ENCODE results near the gene GASK1A. TPM values are rescaled to one million over a fixed set of nuclear protein-coding genes. Genes with fewer than 3 reads are reported as not detected.

GASK1A gene
- total RNA-seq (1.8 and 5.4 TPM in 2 replicates), polyA plus RNA-seq (0.11 and 0.14 TPM in 2 replicates), polyA minus RNA-seq (ENCODE audit: low replicate concordance) (not detected in 2 replicates)
- polyA plus RNA-seq (2012), result 0.09 and 0.13 TPM in 2 replicates

- no peaks in the 10 kb centered on the region for H3K36me3 ChIP-seq (ENCODE audit: control insufficient read depth, insufficient read depth, low read length)
- no peaks in the 10 kb centered on the region for H4K20me1 ChIP-seq (ENCODE audit: control insufficient read depth, extremely low read depth, insufficient read depth, low read length)
- no peaks in the 10 kb centered on the region for H3K4me1 ChIP-seq (ENCODE audit: control insufficient read depth, extremely low read depth, insufficient read depth, low read length)
- no peak within 1 kb of the TSS for H2AFZ ChIP-seq (ENCODE audit: low read length)
- peak; percentile 34 for TF ChIP-seq EZH2 (IDR thresholded peaks at IDR 0.05; ENCODE audit: low read length, missing control alignments)
- no peak for TF ChIP-seq CTCF (conservative IDR thresholded peaks at IDR 0.05 in 1 of 2, IDR thresholded peaks at IDR 0.05 in 1 of 2; ENCODE audit: low read depth in 1 of 2, low read length in 2 of 2)
- peak within 1 kb of the TSS; percentile 39 for H3K4me2 ChIP-seq (ENCODE audit: extremely low read depth, insufficient read depth, low read length)
- no peaks in the 10 kb centered on the region for H3K79me2 ChIP-seq (ENCODE audit: control insufficient read depth, insufficient read depth, low read length)
- peaks cover 26% of the 10 kb centered on the region for H3K27me3 ChIP-seq (ENCODE audit: control insufficient read depth, insufficient read depth, low read length)
- no peak within 1 kb of the TSS for H3K9ac ChIP-seq (ENCODE audit: insufficient read depth, low read length)
- peak in 1 of 2 donors; percentile 20 for DNase-seq (ENCODE audit: low read depth in 2 of 2)
- H3K4me3 ChIP-seq (replicated peaks in 1 of 4; ENCODE audit: control extremely low read depth in 1 of 4, insufficient read depth in 1 of 4, low read depth in 3 of 4, low read length in 4 of 4), result peak within 1 kb of the TSS; percentile 2 to 57 (median 24)
- no peaks in the 10 kb centered on the region for H3K9me3 ChIP-seq (ENCODE audit: control insufficient read depth, insufficient read depth, low read depth, low read length)
- H3K27ac ChIP-seq (ENCODE audit: insufficient read depth, low read length), result no peak within 1 kb of the TSS
Observed at GRCh38 chr3:42979044-42979972, at the start of gene GASK1A. TSS of gene GASK1A (plus strand) at chr3:42979311. CDS start at chr3:42979643, 332 bp downstream.

GRCh38 chr3:42934111-42934510 is 45.0 kb upstream of the GASK1A start:
- TF ChIP-seq EZH2 (IDR thresholded peaks at IDR 0.05; ENCODE audit: low read length, missing control alignments) (no peak), CTCF (conservative IDR thresholded peaks at IDR 0.05 in 1 of 2, IDR thresholded peaks at IDR 0.05 in 1 of 2; ENCODE audit: low read depth in 1 of 2, low read length in 2 of 2) (no peak)
- H3K9me3 ChIP-seq (ENCODE audit: control insufficient read depth, insufficient read depth, low read depth, low read length), result no peaks in the 10 kb centered on the region
- no peak overlapping the region for H3K27ac ChIP-seq (ENCODE audit: insufficient read depth, low read length)

GRCh38 chr3:42934910-42935309 is 44.2 kb upstream of the GASK1A start:
- Histone ChIP-seq H4K20me1 (ENCODE audit: control insufficient read depth, extremely low read depth, insufficient read depth, low read length) (no peaks in the 10 kb centered on the region), H3K4me2 (ENCODE audit: extremely low read depth, insufficient read depth, low read length) (no peak overlapping the region), H3K79me2 (ENCODE audit: control insufficient read depth, insufficient read depth, low read length) (no peaks in the 10 kb centered on the region), H3K4me1 (ENCODE audit: control insufficient read depth, extremely low read depth, insufficient read depth, low read length) (no peaks in the 10 kb centered on the region), H3K27ac (ENCODE audit: insufficient read depth, low read length) (no peak overlapping the region), H3K9me3 (ENCODE audit: control insufficient read depth, insufficient read depth, low read depth, low read length) (no peaks in the 10 kb centered on the region), H3K36me3 (ENCODE audit: control insufficient read depth, insufficient read depth, low read length) (no peaks in the 10 kb centered on the region), H3K27me3 (ENCODE audit: control insufficient read depth, insufficient read depth, low read length) (no peaks in the 10 kb centered on the region), H3K4me3 (replicated peaks in 1 of 4; ENCODE audit: control extremely low read depth in 1 of 4, insufficient read depth in 1 of 4, low read depth in 3 of 4, low read length in 4 of 4) (no peak overlapping the region), H3K9ac (ENCODE audit: insufficient read depth, low read length) (no peak overlapping the region), H2AFZ (ENCODE audit: low read length) (no peak overlapping the region)
- TF ChIP-seq CTCF (conservative IDR thresholded peaks at IDR 0.05 in 1 of 2, IDR thresholded peaks at IDR 0.05 in 1 of 2; ENCODE audit: low read depth in 1 of 2, low read length in 2 of 2), result no peak
- no peak for DNase-seq (ENCODE audit: low read depth in 2 of 2)

More at GRCh38 chr3:42934111-42934510, 45.0 kb upstream of the GASK1A start:
- H3K9ac ChIP-seq (ENCODE audit: insufficient read depth, low read length), result no peak overlapping the region
- H3K36me3 ChIP-seq (ENCODE audit: control insufficient read depth, insufficient read depth, low read length), result no peaks in the 10 kb centered on the region
- H3K79me2 ChIP-seq (ENCODE audit: control insufficient read depth, insufficient read depth, low read length), result no peaks in the 10 kb centered on the region
- no peak overlapping the region for H3K4me2 ChIP-seq (ENCODE audit: extremely low read depth, insufficient read depth, low read length)
- H2AFZ ChIP-seq (ENCODE audit: low read length), result no peak overlapping the region
- no peak for DNase-seq (ENCODE audit: low read depth in 2 of 2)
- no peaks in the 10 kb centered on the region for H4K20me1 ChIP-seq (ENCODE audit: control insufficient read depth, extremely low read depth, insufficient read depth, low read length)
- no peaks in the 10 kb centered on the region for H3K4me1 ChIP-seq (ENCODE audit: control insufficient read depth, extremely low read depth, insufficient read depth, low read length)
- H3K27me3 ChIP-seq (ENCODE audit: control insufficient read depth, insufficient read depth, low read length), result no peaks in the 10 kb centered on the region
- no peak overlapping the region for H3K4me3 ChIP-seq (replicated peaks in 1 of 4; ENCODE audit: control extremely low read depth in 1 of 4, insufficient read depth in 1 of 4, low read depth in 3 of 4, low read length in 4 of 4)

All from fibroblast of lung (primary cell).